Measurements from ENCODE around the gene PRKX. TPM values are rescaled to one million over a fixed set of nuclear protein-coding genes. Genes with fewer than 3 reads are reported as not detected.
"Not testable (repeated sequence)": the region's sequence is repeated elsewhere in the genome, so short reads cannot be mapped to it uniquely, and the experiment has no call there.

Gene PRKX
- total RNA-seq, 4 donors from 2014 or later, result 1.1 to 69.7 (median 18.1) TPM

- no peak for DNase-seq
- WGBS, 2 donors (ENCODE audit: low coverage in 1 of 2), result 85 to 87% methylated on average over 4 to 7 of the region's 7 CpGs
- no peak for TF ChIP-seq EP300 (IDR thresholded peaks at IDR 0.05; ENCODE audit: low read depth)
- TF ChIP-seq POLR2A (IDR thresholded peaks at IDR 0.05), result no peak
- no peak for TF ChIP-seq POLR2AphosphoS5 (IDR thresholded peaks at IDR 0.05)
- TF ChIP-seq, protein P1, sequence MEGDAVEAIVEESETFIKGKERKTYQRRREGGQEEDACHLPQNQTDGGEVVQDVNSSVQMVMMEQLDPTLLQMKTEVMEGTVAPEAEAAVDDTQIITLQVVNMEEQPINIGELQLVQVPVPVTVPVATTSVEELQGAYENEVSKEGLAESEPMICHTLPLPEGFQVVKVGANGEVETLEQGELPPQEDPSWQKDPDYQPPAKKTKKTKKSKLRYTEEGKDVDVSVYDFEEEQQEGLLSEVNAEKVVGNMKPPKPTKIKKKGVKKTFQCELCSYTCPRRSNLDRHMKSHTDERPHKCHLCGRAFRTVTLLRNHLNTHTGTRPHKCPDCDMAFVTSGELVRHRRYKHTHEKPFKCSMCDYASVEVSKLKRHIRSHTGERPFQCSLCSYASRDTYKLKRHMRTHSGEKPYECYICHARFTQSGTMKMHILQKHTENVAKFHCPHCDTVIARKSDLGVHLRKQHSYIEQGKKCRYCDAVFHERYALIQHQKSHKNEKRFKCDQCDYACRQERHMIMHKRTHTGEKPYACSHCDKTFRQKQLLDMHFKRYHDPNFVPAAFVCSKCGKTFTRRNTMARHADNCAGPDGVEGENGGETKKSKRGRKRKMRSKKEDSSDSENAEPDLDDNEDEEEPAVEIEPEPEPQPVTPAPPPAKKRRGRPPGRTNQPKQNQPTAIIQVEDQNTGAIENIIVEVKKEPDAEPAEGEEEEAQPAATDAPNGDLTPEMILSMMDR (IDR thresholded peaks at IDR 0.05), result no peak
- Histone ChIP-seq H3K36me3 (no peaks in the 10 kb centered on the region), H3K4me3 (no peak overlapping the region), H3K9me3 (no peaks in the 10 kb centered on the region), H3K4me1 (no peaks in the 10 kb centered on the region), H3K27ac (no peak overlapping the region), H3K27me3 (no peaks in the 10 kb centered on the region)
- intact Hi-C loops (cut with DNase I; ENCODE audit: low total_unique reads) (loop anchor here (10.0 kb wide), 1 partner anchor 62 kb away; no protein-coding TSS in a partner anchor), in situ Hi-C loops (cut with MboI; ENCODE audit: low pct_ligation_motif_present in 1 of 4, low pct_unique_long_range_greater_than_20kb in 1 of 4, low sequenced_read_pairs in 3 of 4) (no loop called here)
Observed at GRCh38 chrX:3733043-3733430, 19.6 kb upstream of the PRKX start.

- in situ Hi-C loops (cut with MboI; ENCODE audit: low pct_ligation_motif_present in 1 of 4, low pct_unique_long_range_greater_than_20kb in 1 of 4, low sequenced_read_pairs in 3 of 4); H3K4me1 ChIP-seq; DNase-seq; H3K9me3 ChIP-seq; H3K27me3 ChIP-seq; H3K36me3 ChIP-seq; H3K27ac ChIP-seq; H3K4me3 ChIP-seq: not testable (repeated sequence)
- intact Hi-C loops (cut with DNase I; ENCODE audit: low total_unique reads), result loop anchor here (10.0 kb wide), 1 partner anchor 62 kb away; no protein-coding TSS in a partner anchor
- WGBS, 2 donors (ENCODE audit: low coverage in 1 of 2), result 82 to 100% methylated on average over 3 to 15 of the region's 15 CpGs
Observed at GRCh38 chrX:3732326-3733042, 19.0 kb upstream of the PRKX start.

GRCh38 chrX:3728454-3728853 lies 15.0 kb upstream of the PRKX start:
- no peak for DNase-seq
- Histone ChIP-seq H3K4me3 (no peak overlapping the region), H3K4me1 (no peaks in the 10 kb centered on the region), H3K36me3 (no peaks in the 10 kb centered on the region), H3K9me3 (no peaks in the 10 kb centered on the region), H3K27me3 (no peaks in the 10 kb centered on the region), H3K27ac (no peak overlapping the region)
- TF ChIP-seq EP300 (IDR thresholded peaks at IDR 0.05; ENCODE audit: low read depth) (no peak), POLR2A (IDR thresholded peaks at IDR 0.05) (no peak), POLR2AphosphoS5 (IDR thresholded peaks at IDR 0.05) (no peak)
- TF ChIP-seq, protein P1 (IDR thresholded peaks at IDR 0.05), result no peak
- WGBS, 2 donors (ENCODE audit: low coverage in 1 of 2), result 64 to 67% methylated on average over 2 to 9 of the region's 9 CpGs
- in situ Hi-C loops (cut with MboI; ENCODE audit: low pct_ligation_motif_present in 1 of 4, low pct_unique_long_range_greater_than_20kb in 1 of 4, low sequenced_read_pairs in 3 of 4) (no loop called here), intact Hi-C loops (cut with DNase I; ENCODE audit: low total_unique reads) (no loop called here)

GRCh38 chrX:3723460-3723859 lies 10.0 kb upstream of the PRKX start:
- intact Hi-C loops (cut with DNase I; ENCODE audit: low total_unique reads); DNase-seq; H3K4me3 ChIP-seq; H3K4me1 ChIP-seq; H3K27me3 ChIP-seq; H3K9me3 ChIP-seq; in situ Hi-C loops (cut with MboI; ENCODE audit: low pct_ligation_motif_present in 1 of 4, low pct_unique_long_range_greater_than_20kb in 1 of 4, low sequenced_read_pairs in 3 of 4); H3K27ac ChIP-seq; H3K36me3 ChIP-seq: not testable (repeated sequence)
- 67 to 82% methylated on average over 3 to 9 of the region's 9 CpGs for WGBS, 2 donors (ENCODE audit: low coverage in 1 of 2)

GRCh38 chrX:3717742-3718420 lies 4.4 kb upstream of the PRKX start:
- Histone ChIP-seq H3K27ac (no peak overlapping the region), H3K36me3 (no peaks in the 10 kb centered on the region), H3K9me3 (no peaks in the 10 kb centered on the region), H3K4me3 (no peak overlapping the region), H3K4me1 (peaks cover 0 to 6% (median 0%) of the 10 kb centered on the region in 4 donors), H3K27me3 (no peaks in the 10 kb centered on the region)
- no peak for DNase-seq
- intact Hi-C loops (cut with DNase I; ENCODE audit: low total_unique reads) (no loop called here), in situ Hi-C loops (cut with MboI; ENCODE audit: low pct_ligation_motif_present in 1 of 4, low pct_unique_long_range_greater_than_20kb in 1 of 4, low sequenced_read_pairs in 3 of 4) (no loop called here)
- TF ChIP-seq EP300 (IDR thresholded peaks at IDR 0.05; ENCODE audit: low read depth), result no peak
- no peak for TF ChIP-seq POLR2A (IDR thresholded peaks at IDR 0.05)
- TF ChIP-seq, protein P1 (IDR thresholded peaks at IDR 0.05), result no peak
- no peak for TF ChIP-seq POLR2AphosphoS5 (IDR thresholded peaks at IDR 0.05)
- WGBS, 2 donors (ENCODE audit: low coverage in 1 of 2), result 56 to 71% methylated on average over 5 to 11 of the region's 11 CpGs

Measured in transverse colon (tissue), 4 donors.